Gastrocnemius medialis (tissue), 4 donors: ENCODE measurements around the gene PLA2G2F. TPM values are rescaled to one million over a fixed set of nuclear protein-coding genes. Genes with fewer than 3 reads are reported as not detected.

Experiments used
- ATAC-seq, 2 donors: fragments of 150-250 bp; one replicate each; pipeline ENCODE4 v1.9.1; 2016
- DNase-seq, 2 donors: peaks; one replicate each; pipeline ENCODE4 v3.0.0-alpha.2; 2019
- H3K27ac ChIP-seq, 4 donors: fragments of 200-600 bp; sonication (generic); 1 replicate in 1 of 4; 2 replicates in 3 of 4; pipeline ENCODE4 v1.5.1; 2016 to 2018; ENCODE audit warnings: mild to moderate bottlenecking in 2 of 4, moderate library complexity in 1 of 4
- H3K27me3 ChIP-seq, 3 donors: fragments of 200-600 bp; sonication (generic) in 2 of 3; 1 replicate in 1 of 3; 2 replicates in 2 of 3; pipeline versions ENCODE4 v1.5.1 to v1.6.0; 2016 to 2019; ENCODE audit warnings: mild to moderate bottlenecking in 1 of 3, moderate library complexity in 1 of 3
- H3K36me3 ChIP-seq, 2 donors: fragments of 200-600 bp; sonication (generic) in 1 of 2; one replicate each; pipeline ENCODE4 v1.5.1; 2017 to 2018
- H3K4me1 ChIP-seq, 2 donors: fragments of 200-600 bp; sonication (generic) in 1 of 2; one replicate each; pipeline ENCODE4 v1.5.1; 2016 to 2017; ENCODE audit warnings: mild to moderate bottlenecking in 2 of 2
- H3K4me3 ChIP-seq, 4 donors: fragments of 200-600 bp; sonication (generic) in 3 of 4; 1 replicate in 1 of 4; 2 replicates in 3 of 4; pipeline ENCODE4 v1.5.1; 2016 to 2019; ENCODE audit warnings: mild to moderate bottlenecking in 2 of 4
- H3K9me3 ChIP-seq, 3 donors: fragments of 200-600 bp; sonication (generic) in 2 of 3; 1 replicate in 1 of 3; 2 replicates in 2 of 3; pipeline ENCODE4 v1.5.1; 2016 to 2019
- POLR2A ChIP-seq, 2 donors: fragments of 450-650 bp; IDR thresholded peaks; one replicate each; pipeline ENCODE4 v1.6.1; 2017; ENCODE audit warnings: antibody characterized with exemption in 2 of 2, mild to moderate bottlenecking in 2 of 2, moderate library complexity in 2 of 2
- in situ Hi-C, 4 donors: fragments of 200-750 bp; cut with MboI; loops; one replicate each; pipeline versions ENCODE4 v1.15.0 to v1.8.0; 2017; ENCODE audit warnings: low sequenced_read_pairs in 4 of 4
- intact Hi-C: fragments of 100-400 bp; cut with DNase I; formaldehyde crosslinking; loops from one replicate; pipeline ENCODE4 v1.15.1; 2023; ENCODE audit warnings: low total_unique reads
- total RNA-seq, 4 donors: library from RNA; depleted of rRNA; stranded (reverse); fragments of >200 nt; gene quantifications; one replicate each; pipeline versions ENCODE4 v1.1.0 to v1.2.3, GENCODE V29; 2016
- TF ChIP-seq, protein P1 (sequence below), 5 experiments: fragments of 450-650 bp in 3 of 5; fragments of 200-600 bp in 2 of 5; sonication (generic) in 2 of 5; IDR thresholded peaks in 4 of 5; conservative IDR thresholded peaks in 1 of 5; 1 replicate in 4 of 5; 2 replicates in 1 of 5; pipeline ENCODE4 v1.5.1; 2016 to 2019; ENCODE audit warnings: antibody characterized with exemption in 5 of 5, mild to moderate bottlenecking in 3 of 5, moderate library complexity in 3 of 5

PLA2G2F gene
- total RNA-seq, 4 donors from 2014 or later, result not detected

DNA sequence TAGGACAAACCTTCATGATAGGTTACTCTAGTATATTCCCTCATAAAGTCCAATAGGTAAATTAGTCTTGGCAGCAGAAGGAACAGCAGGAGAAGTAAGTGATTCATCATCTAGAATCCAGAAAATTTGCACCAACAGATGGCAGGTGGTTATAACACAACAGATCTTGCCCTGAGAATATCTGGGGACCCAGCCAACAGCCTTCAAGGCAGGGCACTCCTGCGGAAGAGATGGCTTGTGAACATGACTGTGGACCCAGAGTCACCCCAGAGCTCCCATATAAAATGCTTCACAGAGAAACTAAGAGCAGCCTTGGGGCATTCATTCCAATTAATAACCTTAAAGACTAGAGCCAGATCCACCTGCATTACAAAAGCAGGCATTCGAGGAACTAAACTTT lies 55.1 kb downstream of the PLA2G2F start:
- DNase-seq, result no peak
- ATAC-seq, result no peak

GRCh38 chr1:20194757-20195461 lies 55.8 kb downstream of the PLA2G2F start:
- peak; percentile 68 to 91 for ATAC-seq
- Histone ChIP-seq H3K27me3 (peaks cover 2 to 14% (median 3%) of the 10 kb centered on the region in 3 donors), H3K4me3 (peak overlapping the region in 2 of 4 donors; percentile 14 to 37), H3K36me3 (no peaks in the 10 kb centered on the region), H3K27ac (peak overlapping the region in 1 of 4 donors; percentile 45), H3K4me1 (peaks cover 4 to 22% of the 10 kb centered on the region in 2 donors), H3K9me3 (no peaks in the 10 kb centered on the region)
- peak; percentile 45 to 54 for DNase-seq
- in situ Hi-C loops (loop anchor here in 1 of 4 donors (10.0 kb wide), 1 partner anchor 280 kb away; no protein-coding TSS in a partner anchor), intact Hi-C loops (loop anchor here (1.0 to 2.0 kb wide), 3 partner anchors 43 to 277 kb away; no protein-coding TSS in a partner anchor)
- TF ChIP-seq, protein P1, sequence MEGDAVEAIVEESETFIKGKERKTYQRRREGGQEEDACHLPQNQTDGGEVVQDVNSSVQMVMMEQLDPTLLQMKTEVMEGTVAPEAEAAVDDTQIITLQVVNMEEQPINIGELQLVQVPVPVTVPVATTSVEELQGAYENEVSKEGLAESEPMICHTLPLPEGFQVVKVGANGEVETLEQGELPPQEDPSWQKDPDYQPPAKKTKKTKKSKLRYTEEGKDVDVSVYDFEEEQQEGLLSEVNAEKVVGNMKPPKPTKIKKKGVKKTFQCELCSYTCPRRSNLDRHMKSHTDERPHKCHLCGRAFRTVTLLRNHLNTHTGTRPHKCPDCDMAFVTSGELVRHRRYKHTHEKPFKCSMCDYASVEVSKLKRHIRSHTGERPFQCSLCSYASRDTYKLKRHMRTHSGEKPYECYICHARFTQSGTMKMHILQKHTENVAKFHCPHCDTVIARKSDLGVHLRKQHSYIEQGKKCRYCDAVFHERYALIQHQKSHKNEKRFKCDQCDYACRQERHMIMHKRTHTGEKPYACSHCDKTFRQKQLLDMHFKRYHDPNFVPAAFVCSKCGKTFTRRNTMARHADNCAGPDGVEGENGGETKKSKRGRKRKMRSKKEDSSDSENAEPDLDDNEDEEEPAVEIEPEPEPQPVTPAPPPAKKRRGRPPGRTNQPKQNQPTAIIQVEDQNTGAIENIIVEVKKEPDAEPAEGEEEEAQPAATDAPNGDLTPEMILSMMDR (IDR thresholded peaks at IDR 0.05 in 4 of 5, conservative IDR thresholded peaks at IDR 0.05 in 1 of 5), result peak; percentile 60 to 82 (median 74)
- TF ChIP-seq POLR2A (IDR thresholded peaks at IDR 0.05), result no peak

More for the DNA sequence above, 55.1 kb downstream of the PLA2G2F start:
- Histone ChIP-seq H3K36me3 (no peaks in the 10 kb centered on the region), H3K4me1 (peaks cover 4 to 27% of the 10 kb centered on the region in 2 donors), H3K9me3 (no peaks in the 10 kb centered on the region), H3K4me3 (no peak overlapping the region), H3K27me3 (peaks cover 2 to 10% (median 3%) of the 10 kb centered on the region in 3 donors), H3K27ac (no peak overlapping the region)
- in situ Hi-C loops (loop anchor here in 1 of 4 donors (10.0 kb wide), 1 partner anchor 279 kb away; no protein-coding TSS in a partner anchor), intact Hi-C loops (loop anchor here (2.0 kb wide), 1 partner anchor 93 kb away; no protein-coding TSS in a partner anchor)
- no peak for TF ChIP-seq POLR2A (IDR thresholded peaks at IDR 0.05)
- TF ChIP-seq, protein P1 (IDR thresholded peaks at IDR 0.05 in 4 of 5, conservative IDR thresholded peaks at IDR 0.05 in 1 of 5), result no peak

DNA sequence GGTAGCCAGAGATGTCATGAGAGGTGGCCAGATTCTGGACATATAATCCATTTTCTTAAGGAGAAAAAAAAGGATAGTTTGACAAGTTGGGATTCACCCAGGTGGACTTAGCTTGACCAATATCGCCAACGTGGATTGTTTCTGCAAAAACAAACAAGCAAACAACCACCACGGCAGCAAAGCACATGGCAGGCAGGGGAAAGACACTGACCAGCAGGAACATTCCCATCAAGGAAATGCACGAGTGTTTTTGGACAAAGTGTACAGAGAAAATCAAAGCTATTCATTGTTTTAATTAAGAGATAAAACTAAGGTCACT lies 56.3 kb downstream of the PLA2G2F start:
- in situ Hi-C loops, result loop anchor here in 1 of 4 donors (10.0 kb wide), 1 partner anchor 281 kb away; no protein-coding TSS in a partner anchor
- DNase-seq, result no peak
- H3K36me3 ChIP-seq, result no peaks in the 10 kb centered on the region
- ATAC-seq, result no peak
- H3K4me1 ChIP-seq, result peaks cover 4 to 20% of the 10 kb centered on the region in 2 donors
- H3K27ac ChIP-seq, result no peak overlapping the region
- intact Hi-C loops, result loop anchor here (1.0 to 2.0 kb wide), 3 partner anchors 43 to 277 kb away; no protein-coding TSS in a partner anchor
- H3K27me3 ChIP-seq, result peaks cover 2 to 14% (median 3%) of the 10 kb centered on the region in 3 donors
- H3K4me3 ChIP-seq, result no peak overlapping the region
- H3K9me3 ChIP-seq, result no peaks in the 10 kb centered on the region
- TF ChIP-seq, protein P1 (IDR thresholded peaks at IDR 0.05 in 4 of 5, conservative IDR thresholded peaks at IDR 0.05 in 1 of 5), result peak in 1 of 5 experiments; percentile 6
- TF ChIP-seq POLR2A (IDR thresholded peaks at IDR 0.05), result no peak

DNA sequence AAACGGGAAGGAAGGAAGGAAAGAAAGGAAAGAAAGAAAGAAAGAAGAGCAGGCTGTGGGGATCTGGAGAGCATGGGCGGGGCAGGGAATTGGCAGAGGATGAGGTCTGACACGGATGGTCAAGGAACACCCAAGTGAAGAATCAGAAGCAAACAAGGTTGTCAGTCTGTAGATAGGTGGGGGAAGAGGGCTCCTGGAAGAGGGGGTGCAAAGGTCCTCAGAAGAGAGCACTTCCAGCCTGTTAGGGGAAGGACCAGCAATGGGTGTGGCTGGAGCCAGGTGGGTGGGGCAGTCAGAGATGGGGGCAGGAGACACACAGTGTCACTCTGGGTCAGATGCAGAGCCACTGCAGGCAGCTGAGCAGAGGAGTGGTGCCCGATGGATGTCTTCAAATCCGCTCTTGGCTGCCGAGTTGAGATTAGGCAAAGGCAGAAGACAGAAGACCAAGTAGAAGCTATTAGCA lies 58.2 kb downstream of the PLA2G2F start:
- no peak for TF ChIP-seq POLR2A (IDR thresholded peaks at IDR 0.05)
- TF ChIP-seq, protein P1 (IDR thresholded peaks at IDR 0.05 in 4 of 5, conservative IDR thresholded peaks at IDR 0.05 in 1 of 5), result no peak
- DNase-seq (no peak), ATAC-seq (no peak)
- Histone ChIP-seq H3K27ac (no peak overlapping the region), H3K9me3 (no peaks in the 10 kb centered on the region), H3K4me3 (no peak overlapping the region), H3K36me3 (no peaks in the 10 kb centered on the region), H3K27me3 (peaks cover 0 to 14% (median 3%) of the 10 kb centered on the region in 3 donors), H3K4me1 (peaks cover 4 to 14% of the 10 kb centered on the region in 2 donors)
- in situ Hi-C loops (loop anchor here in 1 of 4 donors (10.0 kb wide), 1 partner anchor 283 kb away; no protein-coding TSS in a partner anchor), intact Hi-C loops (no loop called here)
